Activated naive CD8-positive, alpha-beta T cell treated with anti-CD3 and anti-CD28 coated beads, Interleukin-2, amount 50 U/mL, for 24 hours (primary cell): ENCODE results near the gene SLC10A3.
A peak's percentile ranks its signal among the peaks of the same experiment; 100 is the strongest.

ENCODE experiments used
- ATAC-seq: fragments of 150-1000 bp; cut with Tn5 transposase; one replicate; pipeline ENCODE4 v1.10.0; 2021
- DNase-seq: peaks from one replicate; pipeline ENCODE4 v3.0.0; 2021
- H3K27ac Mint-ChIP-seq: one replicate; pipeline ENCODE4 v1.8.0; 2021; ENCODE audit warnings: mild to moderate bottlenecking, mixed read lengths
- H3K27me3 Mint-ChIP-seq: one replicate; pipeline ENCODE4 v1.8.0; 2021; ENCODE audit warnings: mixed read lengths
- H3K36me3 Mint-ChIP-seq: one replicate; pipeline ENCODE4 v1.8.0; 2021; ENCODE audit warnings: low read depth, mixed read lengths
- H3K4me1 Mint-ChIP-seq: one replicate; pipeline ENCODE4 v1.8.0; 2021; ENCODE audit warnings: mixed read lengths
- H3K4me3 Mint-ChIP-seq: one replicate; pipeline ENCODE4 v1.8.0; 2021; ENCODE audit warnings: mild to moderate bottlenecking, moderate library complexity, mixed read lengths
- H3K9me3 Mint-ChIP-seq: one replicate; pipeline ENCODE4 v1.8.0; 2021; ENCODE audit warnings: mixed read lengths

Gene SLC10A3

DNA sequence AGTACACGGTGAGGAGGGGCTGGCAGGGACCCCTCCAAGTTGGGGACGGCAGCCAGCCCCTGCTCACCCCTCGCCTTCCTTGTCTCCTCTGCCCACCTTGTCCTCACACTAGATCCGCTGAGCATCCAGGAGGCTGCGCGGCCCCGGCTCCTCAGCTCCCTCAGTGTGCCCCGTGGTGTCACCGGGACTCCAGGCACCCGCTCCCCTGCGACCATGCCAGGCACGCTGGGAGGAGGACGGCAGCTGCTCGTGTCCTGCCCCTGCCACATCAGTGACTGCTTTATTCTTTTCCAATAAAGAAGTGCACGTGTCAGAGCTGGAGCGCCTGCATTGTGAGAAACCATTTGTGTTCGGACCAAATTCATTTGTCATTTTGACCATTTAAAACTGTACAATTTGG is 40.1 kb downstream of the SLC10A3 start:
- no peaks in the 10 kb centered on the region for H3K27me3 Mint-ChIP-seq
- H3K9me3 Mint-ChIP-seq: no peaks in the 10 kb centered on the region
- H3K27ac Mint-ChIP-seq: no peak overlapping the region
- peaks cover 5% of the 10 kb centered on the region for H3K36me3 Mint-ChIP-seq
- no peak overlapping the region for H3K4me3 Mint-ChIP-seq
- ATAC-seq (no peak), DNase-seq (no peak)
- H3K4me1 Mint-ChIP-seq: peaks cover 3% of the 10 kb centered on the region

GRCh38 chrX:154449618-154450017 is 40.8 kb downstream of the SLC10A3 start:
- Mint-ChIP-seq H3K36me3 (peaks cover 5% of the 10 kb centered on the region), H3K9me3 (no peaks in the 10 kb centered on the region), H3K4me1 (peaks cover 3% of the 10 kb centered on the region), H3K4me3 (no peak overlapping the region), H3K27ac (no peak overlapping the region), H3K27me3 (no peaks in the 10 kb centered on the region)
- no peak for ATAC-seq
- no peak for DNase-seq

DNA sequence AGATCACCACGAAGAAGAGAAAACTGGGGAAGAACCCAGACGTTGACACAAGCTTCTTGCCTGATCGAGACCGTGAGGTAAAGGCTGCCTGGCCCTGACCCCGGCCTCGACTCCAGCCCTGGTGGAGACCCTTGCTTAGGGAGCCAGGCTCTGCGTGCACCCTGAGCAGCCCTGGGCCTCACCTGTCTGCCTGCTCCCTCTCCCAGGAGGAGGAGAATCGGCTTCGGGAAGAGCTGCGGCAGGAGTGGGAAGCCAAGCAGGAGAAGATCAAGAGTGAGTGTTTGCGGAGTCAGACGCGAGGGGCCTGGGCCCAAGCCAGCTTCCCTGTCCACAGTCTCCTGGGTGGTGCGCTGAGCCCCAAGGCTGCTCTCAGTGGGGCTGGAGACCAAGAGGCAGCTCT is 41.9 kb downstream of the SLC10A3 start:
- peaks cover 4% of the 10 kb centered on the region for H3K4me1 Mint-ChIP-seq
- no peaks in the 10 kb centered on the region for H3K9me3 Mint-ChIP-seq
- DNase-seq: no peak
- ATAC-seq: no peak
- peaks cover 5% of the 10 kb centered on the region for H3K36me3 Mint-ChIP-seq
- no peak overlapping the region for H3K4me3 Mint-ChIP-seq
- no peak overlapping the region for H3K27ac Mint-ChIP-seq
- no peaks in the 10 kb centered on the region for H3K27me3 Mint-ChIP-seq

- Mint-ChIP-seq H3K36me3 (peaks cover 8% of the 10 kb centered on the region), H3K27ac (no peak overlapping the region), H3K9me3 (no peaks in the 10 kb centered on the region), H3K4me3 (no peak overlapping the region), H3K4me1 (peaks cover 8% of the 10 kb centered on the region), H3K27me3 (no peaks in the 10 kb centered on the region)
- DNase-seq (no peak), ATAC-seq (no peak)
These were observed 44.0 kb downstream of the SLC10A3 start for GRCh38 chrX:154446430-154446829.

DNA sequence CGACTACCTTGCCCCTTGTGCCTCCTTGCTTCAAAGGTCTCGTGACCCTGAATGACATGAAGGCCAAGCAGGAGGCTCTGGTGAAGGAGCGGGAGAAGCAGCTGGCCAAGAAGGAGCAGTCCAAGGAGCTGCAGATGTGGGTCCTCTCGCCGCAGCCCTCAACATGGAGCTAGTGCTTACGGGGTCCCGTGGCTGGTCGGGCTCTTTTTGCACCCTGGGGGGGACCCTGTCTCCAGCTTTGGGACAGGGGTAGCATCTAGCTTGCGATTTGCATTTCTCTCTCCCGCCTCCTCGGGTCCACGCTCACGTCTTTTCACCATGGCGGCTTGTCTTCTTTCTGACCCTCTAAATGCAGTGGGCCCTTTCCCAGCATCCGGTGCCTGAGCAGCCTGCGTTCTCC is 44.7 kb downstream of the SLC10A3 start:
- Mint-ChIP-seq H3K27me3 (no peaks in the 10 kb centered on the region), H3K27ac (no peak overlapping the region), H3K9me3 (no peaks in the 10 kb centered on the region), H3K4me3 (peak overlapping the region; percentile 8), H3K36me3 (peaks cover 8% of the 10 kb centered on the region), H3K4me1 (peaks cover 8% of the 10 kb centered on the region)
- DNase-seq: no peak
- ATAC-seq: no peak

DNA sequence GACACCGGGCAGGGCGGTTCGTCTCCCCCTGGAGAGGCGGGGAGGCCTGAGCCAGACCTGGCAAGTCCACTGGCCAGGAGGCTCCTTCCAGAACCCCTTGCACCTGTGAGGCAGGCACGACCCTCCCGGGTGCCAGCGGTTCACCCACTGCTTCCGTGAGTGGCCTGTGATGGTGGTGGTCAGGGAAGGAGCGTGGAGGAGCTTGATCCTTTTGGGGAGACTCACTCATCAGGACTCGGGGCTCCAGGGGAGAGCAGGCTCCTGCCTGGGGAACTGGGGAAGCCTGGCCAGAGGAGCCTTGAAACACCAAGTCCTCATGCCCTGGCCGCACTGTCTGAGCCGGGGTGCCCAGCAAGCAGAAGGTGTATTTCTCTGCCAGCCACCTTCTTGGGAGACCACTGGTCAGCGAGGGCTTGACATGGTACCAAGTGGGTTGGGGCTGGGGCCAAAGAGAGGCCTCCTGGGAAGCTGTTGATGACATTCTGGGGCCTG is 45.6 kb downstream of the SLC10A3 start:
- H3K36me3 Mint-ChIP-seq: peaks cover 10% of the 10 kb centered on the region
- H3K4me1 Mint-ChIP-seq: peaks cover 10% of the 10 kb centered on the region
- ATAC-seq (no peak), DNase-seq (no peak)
- no peaks in the 10 kb centered on the region for H3K27me3 Mint-ChIP-seq
- peak overlapping the region; percentile 66 for H3K4me3 Mint-ChIP-seq
- no peaks in the 10 kb centered on the region for H3K9me3 Mint-ChIP-seq
- no peak overlapping the region for H3K27ac Mint-ChIP-seq

DNA sequence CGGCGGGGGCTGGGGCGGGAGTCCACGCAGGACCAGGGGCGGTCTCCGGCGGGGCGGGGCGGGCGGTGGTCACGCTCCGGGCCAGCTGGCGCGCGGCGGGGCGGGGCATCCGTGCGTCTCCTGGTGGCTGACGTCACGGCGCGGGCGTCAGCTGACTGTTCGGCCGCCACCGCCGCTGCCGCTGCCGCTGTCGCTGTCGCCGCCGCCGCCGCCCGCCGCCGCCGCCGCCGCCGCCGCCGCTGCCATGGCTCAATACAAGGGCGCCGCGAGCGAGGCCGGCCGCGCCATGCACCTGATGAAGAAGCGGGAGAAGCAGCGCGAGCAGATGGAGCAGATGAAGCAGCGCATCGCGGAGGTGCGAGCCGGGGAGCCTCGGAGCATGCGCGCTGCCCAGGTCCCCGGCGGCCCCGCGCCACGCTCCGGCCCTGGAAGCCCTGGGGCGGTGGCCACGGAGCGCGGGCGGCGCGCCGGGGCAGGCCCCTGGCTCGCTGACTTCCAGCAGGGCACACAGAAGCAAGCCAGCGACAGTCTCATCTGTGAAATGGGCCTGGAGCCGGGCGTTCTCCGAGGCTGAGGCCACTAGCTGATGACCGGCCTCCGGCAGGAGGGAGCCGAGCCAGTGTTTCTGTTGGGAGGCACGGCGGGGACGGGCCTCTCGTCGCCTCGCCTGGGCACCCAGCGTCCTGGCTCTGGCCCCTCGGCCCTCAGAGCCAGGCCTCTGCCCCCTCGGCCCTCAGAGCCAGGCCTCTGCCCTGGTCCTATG is 46.3 kb downstream of the SLC10A3 start, which contains the start of gene FAM50A:
Gene FAM50A (plus strand): TSS at position 150 of the 763 bp plus-strand sequence. CDS start 95 bp downstream, at position 245.
- DNase-seq (peak; percentile 80), ATAC-seq (peak; percentile 79)
- Mint-ChIP-seq H3K4me1 (peaks cover 10% of the 10 kb centered on the region), H3K9me3 (no peaks in the 10 kb centered on the region), H3K27ac (no peak within 1 kb of the TSS), H3K27me3 (no peaks in the 10 kb centered on the region), H3K36me3 (peaks cover 9% of the 10 kb centered on the region), H3K4me3 (peak within 1 kb of the TSS; percentile 66)

- no peaks in the 10 kb centered on the region for H3K9me3 Mint-ChIP-seq
- no peaks in the 10 kb centered on the region for H3K27me3 Mint-ChIP-seq
- H3K36me3 Mint-ChIP-seq: peaks cover 9% of the 10 kb centered on the region
- ATAC-seq (peak; percentile 22), DNase-seq (no peak)
- no peak overlapping the region for H3K27ac Mint-ChIP-seq
- peaks cover 10% of the 10 kb centered on the region for H3K4me1 Mint-ChIP-seq
- H3K4me3 Mint-ChIP-seq: peak overlapping the region; percentile 64
These were observed 46.9 kb downstream of the SLC10A3 start for GRCh38 chrX:154443479-154443910.

DNA sequence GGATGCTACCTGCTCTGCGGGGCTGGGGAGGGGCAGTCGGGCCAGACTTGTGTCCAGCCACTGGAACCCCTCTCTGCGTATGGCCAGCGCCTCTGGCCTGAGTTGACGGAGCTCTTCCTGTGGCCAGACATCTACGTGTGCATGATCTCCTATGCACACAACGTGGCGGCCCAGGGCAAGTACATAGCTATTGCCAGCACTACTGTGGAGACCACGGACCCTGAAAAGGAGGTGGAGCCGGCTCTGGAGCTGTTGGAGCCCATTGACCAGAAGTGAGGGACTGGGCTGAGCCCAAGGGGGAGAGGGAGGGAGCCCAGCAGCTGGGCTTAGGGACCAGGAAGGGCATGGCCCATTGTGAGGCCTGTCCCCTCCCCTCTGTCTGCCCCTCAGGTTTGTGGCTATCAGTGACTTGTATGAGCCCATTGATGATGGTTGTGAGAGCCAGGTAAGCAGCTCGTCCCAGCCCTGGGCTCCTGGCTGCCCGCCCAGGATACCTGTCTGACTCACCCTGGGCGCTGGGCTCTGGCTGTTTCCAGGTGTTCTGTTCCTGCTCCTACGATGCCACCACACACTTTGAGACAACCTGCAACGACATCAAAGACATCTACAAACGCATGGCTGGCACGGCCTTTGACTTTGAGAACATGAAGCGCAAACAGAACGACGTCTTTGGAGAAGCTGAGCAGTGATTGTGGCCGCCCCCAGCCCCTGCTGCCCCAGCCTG is 48.3 kb downstream of the SLC10A3 start:
- Mint-ChIP-seq H3K9me3 (no peaks in the 10 kb centered on the region), H3K4me3 (no peak overlapping the region), H3K4me1 (peaks cover 15% of the 10 kb centered on the region), H3K27ac (no peak overlapping the region), H3K27me3 (no peaks in the 10 kb centered on the region), H3K36me3 (peaks cover 7% of the 10 kb centered on the region)
- ATAC-seq: no peak
- DNase-seq: no peak

DNA sequence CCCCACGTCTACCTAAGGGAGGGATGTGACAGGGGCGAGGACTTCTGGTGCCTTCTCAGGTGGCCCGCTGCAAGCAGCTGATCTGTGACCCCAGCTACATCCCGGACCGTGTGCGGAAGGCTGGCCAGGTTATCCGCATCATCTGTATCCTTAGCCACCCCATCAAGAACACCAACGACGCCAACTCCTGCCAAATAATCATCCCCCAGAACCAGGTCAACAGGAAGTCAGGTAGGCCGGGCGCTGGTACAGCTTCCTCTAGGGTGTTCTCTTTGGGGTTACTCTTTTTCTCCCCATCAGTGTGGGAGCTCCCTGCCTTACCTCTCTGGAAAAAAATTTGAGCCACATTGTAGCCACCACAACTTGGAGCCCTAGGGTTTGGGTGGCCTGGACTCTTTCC is 48.9 kb downstream of the SLC10A3 start:
- H3K27ac Mint-ChIP-seq: no peak overlapping the region
- ATAC-seq: no peak
- DNase-seq: no peak
- H3K27me3 Mint-ChIP-seq: no peaks in the 10 kb centered on the region
- peaks cover 15% of the 10 kb centered on the region for H3K4me1 Mint-ChIP-seq
- H3K9me3 Mint-ChIP-seq: no peaks in the 10 kb centered on the region
- peaks cover 5% of the 10 kb centered on the region for H3K36me3 Mint-ChIP-seq
- H3K4me3 Mint-ChIP-seq: no peak overlapping the region

GRCh38 chrX:154440623-154441357 is 49.6 kb downstream of the SLC10A3 start:
- ATAC-seq (no peak), DNase-seq (no peak)
- H3K36me3 Mint-ChIP-seq: peaks cover 5% of the 10 kb centered on the region
- peaks cover 18% of the 10 kb centered on the region for H3K4me1 Mint-ChIP-seq
- H3K4me3 Mint-ChIP-seq: no peak overlapping the region
- no peaks in the 10 kb centered on the region for H3K27me3 Mint-ChIP-seq
- H3K27ac Mint-ChIP-seq: no peak overlapping the region
- no peaks in the 10 kb centered on the region for H3K9me3 Mint-ChIP-seq

DNA sequence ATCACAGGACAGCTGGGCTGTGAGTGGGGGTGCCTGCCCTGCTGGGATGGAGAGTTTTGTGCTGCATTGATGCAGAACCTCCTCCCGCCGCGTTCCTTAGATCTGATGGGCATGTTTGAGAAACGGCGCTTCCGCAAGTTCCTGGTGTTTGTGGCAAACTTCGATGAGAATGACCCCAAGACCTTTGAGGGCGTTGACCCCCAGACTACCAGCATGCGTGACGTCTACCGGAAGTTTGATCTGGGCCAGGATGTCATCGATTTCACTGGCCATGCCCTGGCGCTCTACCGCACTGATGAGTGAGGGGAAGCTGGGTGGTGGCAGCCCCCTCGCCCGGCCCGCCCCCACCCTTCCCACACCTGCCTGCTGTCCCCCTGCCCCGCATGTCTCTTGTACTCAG is 50.6 kb downstream of the SLC10A3 start:
- no peak for ATAC-seq
- H3K4me1 Mint-ChIP-seq: peaks cover 18% of the 10 kb centered on the region
- no peaks in the 10 kb centered on the region for H3K9me3 Mint-ChIP-seq
- peaks cover 5% of the 10 kb centered on the region for H3K36me3 Mint-ChIP-seq
- H3K27me3 Mint-ChIP-seq: no peaks in the 10 kb centered on the region
- DNase-seq: no peak
- H3K4me3 Mint-ChIP-seq: no peak overlapping the region
- no peak overlapping the region for H3K27ac Mint-ChIP-seq

- ATAC-seq (no peak), DNase-seq (no peak)
- Mint-ChIP-seq H3K27ac (peak overlapping the region; percentile 79), H3K4me1 (peaks cover 15% of the 10 kb centered on the region), H3K36me3 (peaks cover 5% of the 10 kb centered on the region), H3K9me3 (no peaks in the 10 kb centered on the region), H3K4me3 (peak overlapping the region; percentile 81), H3K27me3 (no peaks in the 10 kb centered on the region)
These were observed 52.2 kb downstream of the SLC10A3 start for GRCh38 chrX:154437971-154438893.
